ENCODE data around the gene GRK2.
"Not testable (repeated sequence)": the region's sequence is repeated elsewhere in the genome, so short reads cannot be mapped to it uniquely, and the experiment has no call there.

The GRK2 gene

DNA sequence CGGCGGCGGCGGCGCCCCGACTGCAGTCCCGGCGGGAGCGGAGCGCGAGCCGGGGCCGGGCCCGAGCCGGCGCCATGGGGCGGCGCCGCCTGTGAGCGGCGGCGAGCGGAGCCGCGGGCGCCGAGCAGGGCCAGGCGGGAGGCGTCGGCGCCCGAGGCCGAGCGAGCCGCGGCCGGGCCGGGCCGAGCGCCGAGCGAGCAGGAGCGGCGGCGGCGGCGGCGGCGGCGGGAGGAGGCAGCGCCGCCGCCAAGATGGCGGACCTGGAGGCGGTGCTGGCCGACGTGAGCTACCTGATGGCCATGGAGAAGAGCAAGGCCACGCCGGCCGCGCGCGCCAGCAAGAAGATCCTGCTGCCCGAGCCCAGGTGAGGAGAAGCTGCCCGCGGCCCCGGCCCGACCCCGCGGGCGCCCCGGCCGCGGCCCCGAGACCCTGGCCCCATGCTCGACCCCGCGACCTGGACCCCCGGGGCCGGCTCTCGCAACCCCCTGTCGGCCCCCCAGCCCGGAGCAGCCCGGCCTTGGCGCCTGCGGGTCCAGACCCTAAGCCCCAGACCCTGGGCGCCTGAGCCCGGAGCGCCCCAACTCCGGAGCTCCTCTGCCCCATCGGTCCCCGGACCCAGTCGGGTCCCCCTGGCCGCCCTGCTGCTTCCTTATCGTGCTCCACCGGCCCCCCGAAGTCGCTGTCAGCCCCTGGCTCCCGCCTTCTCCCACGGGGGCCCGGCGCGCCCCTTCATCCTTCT is at the start of gene GRK2:
Gene GRK2, plus strand, starts transcription at position 25 of the 739 bp plus-strand sequence. Its CDS starts 227 bp downstream, at position 252.
- no peak for DNase-seq

DNA sequence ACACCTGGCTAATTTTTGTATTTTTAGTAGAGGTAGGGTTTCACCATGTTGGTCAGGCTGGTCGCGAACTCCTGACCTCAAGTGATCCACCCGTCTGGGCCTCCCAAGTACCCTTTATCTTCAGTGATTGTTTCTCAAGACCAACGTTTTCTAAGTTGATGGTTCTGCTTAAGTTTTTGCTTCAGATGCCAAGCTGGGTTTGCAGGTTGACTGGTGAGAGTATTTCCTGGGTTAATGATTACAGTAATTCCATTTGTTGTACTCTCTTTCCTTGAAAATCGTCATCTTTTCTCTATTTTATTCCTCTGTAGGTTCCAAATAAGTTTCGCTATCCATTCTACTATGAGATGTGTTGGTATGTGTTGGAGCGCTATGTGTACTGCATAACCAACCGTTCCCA is 38.5 kb upstream of the GRK2 start:
- no peak for DNase-seq

GRCh38 chr11:67230406-67230805 is 35.9 kb upstream of the GRK2 start:
- DNase-seq: no peak

GRCh38 chr11:67230886-67231285 is 35.4 kb upstream of the GRK2 start:
- no peak for DNase-seq

GRCh38 chr11:67233584-67234190 is 32.6 kb upstream of the GRK2 start:
- DNase-seq: no peak

DNA sequence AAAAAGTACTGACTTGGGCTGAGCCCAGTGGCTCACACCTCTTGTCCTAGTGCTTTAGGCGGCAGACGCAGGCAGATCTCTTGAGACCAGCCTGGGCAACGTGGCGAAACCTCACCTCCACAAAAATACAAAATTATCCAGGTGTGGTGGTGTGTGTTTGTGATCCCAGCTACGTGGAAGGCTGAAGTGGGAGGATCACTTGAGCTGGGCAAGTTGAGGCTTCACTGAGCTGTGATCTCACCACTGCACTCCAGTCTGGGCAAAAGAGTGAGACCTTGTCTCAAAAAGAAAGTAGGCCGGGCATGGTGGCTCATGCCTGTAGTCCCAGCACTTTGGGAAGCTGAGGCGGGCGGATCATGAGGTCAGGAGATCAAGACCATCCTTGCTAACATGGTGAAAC is 31.7 kb upstream of the GRK2 start:
- DNase-seq: not testable (repeated sequence)

- no peak for DNase-seq
Observed at GRCh38 chr11:67237574-67237973, 28.7 kb upstream of the GRK2 start.

DNA sequence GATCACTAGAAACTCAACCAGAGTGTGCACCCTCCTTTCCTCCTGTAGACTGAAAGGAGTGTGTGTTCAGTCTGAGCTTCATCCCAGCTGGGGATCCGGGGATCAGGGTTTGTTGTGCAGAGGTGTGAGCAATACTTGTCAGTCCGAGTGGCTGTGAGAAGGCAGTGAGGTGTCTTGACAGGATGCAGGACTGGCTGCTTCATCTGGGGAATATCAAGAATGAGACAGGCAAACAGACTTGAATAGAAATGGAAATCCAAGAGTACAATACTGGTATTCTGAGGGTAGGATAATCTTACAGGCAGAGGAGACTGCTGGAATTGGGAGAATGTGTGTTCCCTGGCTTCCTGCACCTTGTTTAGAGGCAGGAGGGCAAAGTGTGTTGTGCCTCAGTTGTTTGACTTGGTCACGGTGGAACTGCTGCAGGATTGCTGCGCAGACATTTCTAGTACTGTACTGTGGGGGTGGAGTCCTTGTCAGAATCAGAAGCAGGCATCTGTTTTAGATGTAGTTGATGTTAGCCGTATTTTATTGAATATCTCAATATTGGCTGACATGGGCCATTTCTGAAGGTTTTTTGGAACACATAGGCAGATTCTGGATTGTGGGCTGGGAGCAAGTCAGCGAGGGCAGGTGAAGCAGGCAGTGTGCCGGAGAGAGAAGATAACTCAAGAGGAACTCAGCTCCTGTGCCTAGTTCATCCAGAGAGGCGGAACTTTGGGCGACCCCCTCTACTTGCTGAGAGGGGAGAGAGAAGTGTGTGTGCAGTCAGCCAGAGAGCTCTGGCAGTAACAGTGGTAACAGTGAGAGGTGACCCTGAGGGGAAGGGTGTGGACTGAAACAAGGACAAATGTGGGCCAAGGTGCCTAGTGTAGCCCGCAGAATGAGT is 27.1 kb upstream of the GRK2 start:
- no peak for DNase-seq

- peak; percentile 94 for DNase-seq
Observed at GRCh38 chr11:67239783-67240575, 26.3 kb upstream of the GRK2 start.

DNA sequence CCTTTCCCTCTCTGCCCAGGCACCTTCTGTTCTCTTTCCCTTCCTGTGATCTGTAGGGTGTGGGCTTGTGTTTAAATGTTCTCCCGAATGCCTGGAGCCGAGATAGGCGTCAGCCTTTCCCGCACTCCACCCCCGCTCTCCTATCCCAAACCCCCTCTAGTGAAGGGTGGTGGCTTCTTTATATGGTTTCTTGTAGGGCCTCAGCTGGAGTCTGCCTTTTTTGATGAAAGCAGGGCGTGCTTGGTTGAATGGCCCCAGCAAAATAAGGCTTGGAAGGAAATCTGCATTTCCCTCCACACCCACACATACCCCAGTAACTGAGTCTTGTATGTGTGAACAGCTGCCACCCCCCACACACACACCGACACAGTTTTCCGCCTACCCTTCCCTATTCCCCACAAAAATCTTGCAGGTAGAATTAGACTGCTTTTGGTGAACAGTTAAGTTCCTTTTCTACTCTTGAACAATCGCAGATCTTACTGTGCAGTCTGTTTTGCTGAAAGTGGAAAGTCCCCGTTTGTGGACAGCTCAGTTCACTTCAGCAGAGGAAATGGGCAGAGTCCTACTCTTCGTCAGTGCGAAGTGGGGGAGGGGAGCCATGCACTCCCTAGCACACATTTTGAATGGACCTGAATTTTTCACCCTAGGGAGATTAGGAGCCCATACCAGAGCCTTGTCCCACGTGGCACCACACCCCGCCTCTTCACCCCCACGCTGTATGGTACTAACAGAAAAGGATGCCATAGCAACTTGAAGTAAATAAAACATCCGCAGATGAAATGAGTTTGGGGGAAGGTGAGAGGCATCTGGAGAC is 25.5 kb upstream of the GRK2 start:
- peak; percentile 75 for DNase-seq

DNA sequence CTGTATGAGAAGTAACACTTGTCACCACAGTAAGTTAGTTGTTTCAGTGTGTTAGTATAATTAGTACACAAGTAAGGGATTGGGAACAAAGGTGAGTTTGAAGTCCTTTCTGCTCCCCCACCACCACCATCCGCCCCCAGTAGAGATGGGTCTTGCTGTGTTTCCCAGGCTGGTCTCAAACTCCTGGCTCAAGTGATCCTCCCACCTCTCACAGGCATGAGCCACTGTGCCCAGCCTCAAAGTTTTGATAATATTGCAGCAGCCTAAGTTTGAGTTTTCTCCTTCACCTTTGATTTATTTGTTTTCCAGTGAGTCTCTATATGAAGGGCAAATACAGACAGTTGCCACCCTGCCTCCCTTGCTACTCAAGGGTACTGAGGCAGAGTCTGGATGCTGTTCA is 23.7 kb upstream of the GRK2 start:
- DNase-seq: no peak

GRCh38 chr11:67243051-67243450 is 23.2 kb upstream of the GRK2 start:
- no peak for DNase-seq

- DNase-seq: no peak
Observed at GRCh38 chr11:67245046-67245445, 21.2 kb upstream of the GRK2 start.

DNA sequence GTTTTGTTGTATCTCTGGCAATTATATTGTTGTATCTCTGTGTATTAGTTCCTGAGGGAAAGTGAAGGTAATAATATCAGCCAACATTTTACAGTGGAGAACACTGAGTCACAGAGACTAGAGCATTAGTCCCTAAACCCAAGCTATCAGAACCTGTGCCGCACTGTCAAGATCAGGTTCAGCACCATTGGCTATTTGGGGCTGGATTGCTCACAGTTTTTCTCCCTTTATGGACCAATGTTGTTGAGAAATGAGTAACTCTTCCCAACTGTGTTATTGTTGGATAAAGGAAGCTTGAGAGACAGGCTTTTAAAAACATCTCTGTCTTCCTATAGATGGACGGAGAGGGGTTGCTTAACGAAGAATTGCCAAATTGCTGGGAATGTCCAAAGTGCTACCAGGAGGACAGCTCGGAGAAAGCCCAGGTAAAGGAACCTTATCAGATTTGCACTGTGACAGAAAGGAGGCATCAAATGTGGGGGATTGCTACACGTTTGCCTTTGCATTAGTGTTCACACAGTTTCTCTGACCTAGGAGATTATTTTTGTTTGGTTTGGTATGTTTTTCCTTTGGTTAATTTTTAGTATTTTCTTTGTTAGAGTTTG is 18.2 kb upstream of the GRK2 start:
- no peak for DNase-seq

DNA sequence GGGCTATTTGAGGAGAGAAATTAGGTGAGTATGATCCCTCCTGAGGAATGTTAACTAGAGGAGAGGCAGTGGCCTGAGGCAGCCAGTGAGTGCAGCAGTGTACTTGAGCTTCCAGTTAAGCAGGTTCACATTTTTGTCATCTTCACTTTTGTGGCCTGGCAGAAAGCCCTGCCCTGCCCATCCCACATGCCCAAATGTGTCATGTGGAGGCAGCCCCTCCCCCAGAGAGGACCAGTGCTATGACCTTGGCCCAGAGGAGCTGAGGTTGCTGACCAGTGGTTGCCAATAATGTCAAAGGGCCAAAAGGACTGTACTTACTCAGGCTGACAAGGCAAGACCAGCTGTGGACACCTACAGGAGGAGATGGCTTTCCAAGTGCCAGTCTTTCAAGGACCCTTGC is 17.6 kb upstream of the GRK2 start:
- DNase-seq: no peak

DNA sequence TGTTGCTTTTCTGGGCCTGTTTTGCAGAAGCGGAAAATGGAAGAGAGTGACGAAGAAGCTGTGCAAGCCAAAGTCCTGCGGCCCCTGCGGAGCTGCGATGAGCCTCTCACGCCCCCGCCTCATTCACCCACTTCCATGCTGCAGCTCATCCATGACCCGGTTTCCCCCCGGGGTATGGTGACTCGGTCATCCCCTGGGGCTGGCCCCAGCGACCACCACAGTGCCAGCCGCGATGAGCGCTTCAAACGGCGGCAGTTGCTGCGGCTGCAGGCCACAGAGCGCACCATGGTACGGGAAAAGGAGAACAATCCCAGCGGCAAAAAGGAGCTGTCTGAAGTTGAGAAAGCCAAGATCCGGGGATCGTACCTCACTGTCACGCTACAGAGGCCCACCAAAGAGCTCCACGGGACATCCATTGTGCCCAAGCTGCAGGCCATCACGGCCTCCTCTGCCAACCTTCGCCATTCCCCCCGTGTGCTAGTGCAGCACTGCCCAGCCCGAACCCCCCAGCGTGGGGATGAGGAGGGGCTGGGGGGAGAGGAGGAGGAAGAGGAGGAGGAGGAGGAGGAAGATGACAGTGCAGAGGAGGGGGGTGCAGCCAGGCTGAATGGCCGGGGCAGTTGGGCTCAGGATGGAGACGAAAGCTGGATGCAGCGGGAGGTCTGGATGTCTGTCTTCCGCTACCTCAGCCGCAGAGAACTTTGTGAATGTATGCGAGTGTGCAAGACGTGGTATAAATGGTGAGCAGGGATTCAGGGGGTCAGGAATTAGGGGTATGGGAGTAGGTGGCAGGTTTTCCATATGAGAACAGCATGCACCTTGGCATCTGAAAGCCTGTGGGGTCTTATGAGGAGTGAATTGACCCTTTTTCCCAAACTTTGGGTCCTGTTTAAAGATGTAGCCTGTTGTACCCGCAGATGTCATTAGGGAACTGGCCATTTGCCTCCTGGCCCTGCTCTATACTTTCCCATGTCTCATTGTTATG is 15.9 kb upstream of the GRK2 start:
- DNase-seq: no peak

DNA sequence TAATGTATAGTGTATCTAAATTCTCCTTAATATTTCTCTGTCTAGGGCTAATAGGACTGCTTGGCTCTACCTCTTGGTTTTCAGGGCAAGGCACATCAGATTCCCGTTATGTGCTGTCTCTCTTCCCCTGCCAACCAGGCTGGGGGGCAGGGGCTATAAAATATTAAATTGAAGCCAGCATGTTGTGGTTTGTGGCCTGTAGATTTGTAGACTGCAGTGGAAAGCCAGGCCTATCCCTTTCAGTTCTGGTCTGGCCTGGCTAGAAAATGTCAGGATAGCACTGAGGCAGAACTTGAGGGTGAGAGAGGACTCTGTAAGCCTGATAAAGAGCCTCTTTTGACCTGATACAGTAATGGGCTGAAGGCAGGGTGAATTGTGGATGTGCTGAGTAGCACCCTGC is 14.4 kb upstream of the GRK2 start:
- DNase-seq: no peak

- no peak for DNase-seq
Observed at GRCh38 chr11:67252831-67253239, 13.4 kb upstream of the GRK2 start.

DNA sequence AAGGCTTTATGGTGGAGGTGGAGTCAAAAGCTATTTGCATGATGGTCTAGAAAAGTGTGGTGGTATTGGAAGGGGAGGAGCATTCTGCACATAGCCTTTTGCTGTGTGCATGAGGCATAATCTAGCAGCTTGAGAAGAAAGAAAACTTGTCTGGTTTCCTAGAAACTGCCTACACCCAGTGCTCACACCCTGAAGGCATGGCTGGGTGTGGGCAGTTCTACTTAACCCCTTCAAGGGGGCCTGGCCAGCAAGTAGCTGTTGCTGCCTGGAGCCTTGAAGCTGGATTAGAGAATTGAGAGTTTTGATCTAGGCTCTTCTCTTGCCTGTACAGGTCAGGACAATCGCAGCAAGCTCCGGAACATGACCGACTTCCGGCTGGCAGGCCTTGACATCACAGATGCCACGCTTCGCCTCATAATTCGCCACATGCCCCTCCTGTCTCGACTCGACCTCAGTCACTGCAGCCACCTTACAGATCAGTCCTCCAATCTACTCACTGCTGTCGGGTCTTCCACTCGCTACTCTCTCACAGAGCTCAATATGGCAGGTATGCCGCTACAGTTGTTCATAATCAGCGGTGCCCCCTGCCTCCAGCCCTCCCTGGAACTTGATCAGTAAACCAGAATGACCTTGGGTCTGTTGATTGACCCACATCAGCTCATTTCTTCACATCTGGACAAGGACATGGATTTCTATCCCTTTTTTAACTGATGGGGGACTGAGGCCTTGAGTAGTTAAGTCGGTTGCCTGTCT is 12.2 kb upstream of the GRK2 start:
- DNase-seq: no peak

DNA sequence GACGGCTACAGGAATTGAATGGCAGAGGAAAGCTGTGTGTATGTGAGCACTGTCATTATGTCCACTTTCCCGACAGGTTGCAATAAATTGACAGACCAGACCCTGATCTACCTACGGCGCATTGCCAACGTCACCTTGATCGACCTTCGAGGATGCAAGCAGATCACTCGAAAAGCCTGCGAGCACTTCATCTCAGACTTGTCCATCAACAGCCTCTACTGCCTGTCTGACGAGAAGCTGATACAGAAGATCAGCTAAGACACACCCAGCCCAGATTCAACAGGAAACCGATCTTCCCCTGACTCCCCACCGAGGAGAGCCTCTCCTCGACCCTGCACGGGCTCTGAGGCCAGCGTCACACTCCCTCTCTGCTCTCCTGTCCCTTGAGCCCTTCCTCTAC is 11.5 kb upstream of the GRK2 start:
- no peak for DNase-seq

Measured in activated CD8-positive, alpha-beta memory T cell treated with anti-CD3 and anti-CD28 coated beads, Interleukin-2, amount 50 U/mL, for 4 hours (primary cell).